GM12891 (cell line): ENCODE results near the gene CCDC134.

Source experiments
- POLR2A ChIP-seq: IDR thresholded peaks from 2 replicates; pipeline ENCODE4 v1.6.1; 2011; ENCODE audit warnings: low read depth, low read length, control low read depth
- POLR2AphosphoS5 ChIP-seq: IDR thresholded peaks from 2 replicates; pipeline ENCODE4 v1.6.1; 2011; ENCODE audit warnings: low read depth, low read length, control low read depth
- TAF1 ChIP-seq: IDR thresholded peaks from 2 replicates; pipeline ENCODE4 v1.6.1; 2011; ENCODE audit warnings: low read depth, low read length, control low read depth

GRCh38 chr22:41828516-41828915, 28.0 kb downstream of the CCDC134 start:
- TF ChIP-seq POLR2A (no peak), POLR2AphosphoS5 (no peak), TAF1 (no peak)
